Activated CD8-positive, alpha-beta T cell treated with anti-CD3 and anti-CD28 coated beads, Interleukin-2, amount 10 ng/mL, durations not matched to agents 7 days and 5 days (primary cell): Measurements from ENCODE around the gene OR6B1. TPM values are rescaled to one million over a fixed set of nuclear protein-coding genes. Genes with fewer than 3 reads are reported as not detected.
"Not testable (repeated sequence)": the region's sequence is repeated elsewhere in the genome, so short reads cannot be mapped to it uniquely, and the experiment has no call there.

Experiments used
- ATAC-seq: fragments of 150-1000 bp; cut with Tn5 transposase; one replicate; pipeline ENCODE4 v1.10.0; 2021; ENCODE audit warnings: moderate library complexity
- CTCF ChIA-PET: fragments of 350-600 bp; sonication (Branson Sonifier 250); formaldehyde crosslinking; loops from one replicate; lab custom pipeline; 2021; ENCODE audit warnings: antibody characterized with exemption; lab: Charles Lee
- POLR2A ChIA-PET: fragments of 350-600 bp; sonication (Branson Sonifier 250); formaldehyde crosslinking; loops from one replicate; lab custom pipeline; 2021; ENCODE audit warnings: antibody characterized with exemption; lab: Charles Lee
- DNase-seq: peaks from one replicate; pipeline ENCODE4 v3.0.0-alpha.2; 2020
- H3K27ac Mint-ChIP-seq: one replicate; pipeline ENCODE4 v1.8.0; 2021; ENCODE audit warnings: mild to moderate bottlenecking, mixed read lengths
- H3K27me3 Mint-ChIP-seq: one replicate; pipeline ENCODE4 v1.8.0; 2021; ENCODE audit warnings: low read depth, mixed read lengths
- H3K36me3 Mint-ChIP-seq: one replicate; pipeline ENCODE4 v1.8.0; 2021; ENCODE audit warnings: low read depth, mixed read lengths
- H3K4me1 Mint-ChIP-seq: one replicate; pipeline ENCODE4 v1.8.0; 2021; ENCODE audit warnings: low read depth, mixed read lengths
- H3K4me3 Mint-ChIP-seq: one replicate; pipeline ENCODE4 v1.8.0; 2021; ENCODE audit warnings: mild to moderate bottlenecking, mixed read lengths
- H3K9me3 Mint-ChIP-seq: one replicate; pipeline ENCODE4 v1.8.0; 2022; ENCODE audit warnings: mixed read lengths; ENCODE audit not compliant: insufficient read depth
- total RNA-seq, 2 experiments: library from RNA; stranded (reverse); gene quantifications; one replicate each; pipeline ENCODE4 v1.2.3, GENCODE V29; 2021

OR6B1 gene
- total RNA-seq, 2 experiments from 2014 or later, result not detected

- peaks cover 7% of the 10 kb centered on the region for H3K9me3 Mint-ChIP-seq
- DNase-seq (no peak), ATAC-seq (no peak)
- POLR2A ChIA-PET, result no interaction called here
- CTCF ChIA-PET, result no interaction called here
- H3K36me3 Mint-ChIP-seq, result no peaks in the 10 kb centered on the region
- no peak overlapping the region for H3K4me3 Mint-ChIP-seq
- H3K27ac Mint-ChIP-seq, result no peak overlapping the region
- peaks cover 2% of the 10 kb centered on the region for H3K27me3 Mint-ChIP-seq
- H3K4me1 Mint-ChIP-seq, result no peaks in the 10 kb centered on the region
Measured at GRCh38 chr7:144009361-144009760, 9.2 kb downstream of the OR6B1 start.

- ATAC-seq, H3K9me3 Mint-ChIP-seq, H3K4me3 Mint-ChIP-seq, DNase-seq, H3K27me3 Mint-ChIP-seq, H3K27ac Mint-ChIP-seq, CTCF ChIA-PET, POLR2A ChIA-PET, H3K36me3 Mint-ChIP-seq, H3K4me1 Mint-ChIP-seq: not testable (repeated sequence)
Measured at GRCh38 chr7:144010061-144010460, 9.9 kb downstream of the OR6B1 start.

GRCh38 chr7:144010821-144011220 is 10.7 kb downstream of the OR6B1 start:
- H3K36me3 Mint-ChIP-seq, DNase-seq, H3K4me1 Mint-ChIP-seq, H3K9me3 Mint-ChIP-seq, H3K4me3 Mint-ChIP-seq, H3K27me3 Mint-ChIP-seq, POLR2A ChIA-PET, ATAC-seq, H3K27ac Mint-ChIP-seq: not testable (repeated sequence)
- CTCF ChIA-PET, result interaction anchor here (1.4 kb wide), 1 partner anchor 274 kb away, joined by 4 read pairs; no protein-coding TSS in a partner anchor

- H3K27ac Mint-ChIP-seq, result no peak overlapping the region
- ATAC-seq (no peak), DNase-seq (no peak)
- no peak overlapping the region for H3K4me3 Mint-ChIP-seq
- H3K27me3 Mint-ChIP-seq, result peaks cover 3% of the 10 kb centered on the region
- no peaks in the 10 kb centered on the region for H3K36me3 Mint-ChIP-seq
- H3K9me3 Mint-ChIP-seq, result peaks cover 7% of the 10 kb centered on the region
- CTCF ChIA-PET, result interaction anchor here (1.4 kb wide), 1 partner anchor 275 kb away, joined by 4 read pairs; no protein-coding TSS in a partner anchor
- POLR2A ChIA-PET, result no interaction called here
- H3K4me1 Mint-ChIP-seq, result no peaks in the 10 kb centered on the region
Measured at GRCh38 chr7:144011458-144012230, 11.5 kb downstream of the OR6B1 start.

GRCh38 chr7:144018065-144018464 is 17.9 kb downstream of the OR6B1 start:
- Mint-ChIP-seq H3K4me1 (no peaks in the 10 kb centered on the region), H3K4me3 (no peak overlapping the region), H3K27ac (no peak overlapping the region), H3K36me3 (no peaks in the 10 kb centered on the region), H3K27me3 (peaks cover 7% of the 10 kb centered on the region), H3K9me3 (no peaks in the 10 kb centered on the region)
- ATAC-seq (no peak), DNase-seq (no peak)
- ChIA-PET CTCF (no interaction called here), POLR2A (no interaction called here)

- no peaks in the 10 kb centered on the region for H3K36me3 Mint-ChIP-seq
- no peak overlapping the region for H3K27ac Mint-ChIP-seq
- DNase-seq (no peak), ATAC-seq (no peak)
- H3K27me3 Mint-ChIP-seq, result peaks cover 4% of the 10 kb centered on the region
- no peaks in the 10 kb centered on the region for H3K4me1 Mint-ChIP-seq
- POLR2A ChIA-PET, result no interaction called here
- CTCF ChIA-PET, result no interaction called here
- H3K9me3 Mint-ChIP-seq, result no peaks in the 10 kb centered on the region
- no peak overlapping the region for H3K4me3 Mint-ChIP-seq
Measured at GRCh38 chr7:144019457-144019856, 19.3 kb downstream of the OR6B1 start.

- Mint-ChIP-seq H3K9me3 (no peaks in the 10 kb centered on the region), H3K4me3 (no peak overlapping the region), H3K36me3 (no peaks in the 10 kb centered on the region), H3K27ac (no peak overlapping the region), H3K4me1 (no peaks in the 10 kb centered on the region), H3K27me3 (peaks cover 4% of the 10 kb centered on the region)
- DNase-seq, result no peak
- ChIA-PET POLR2A (no interaction called here), CTCF (no interaction called here)
- no peak for ATAC-seq
Measured at GRCh38 chr7:144020340-144020739, 20.2 kb downstream of the OR6B1 start.

GRCh38 chr7:144022169-144022568 is 22.0 kb downstream of the OR6B1 start:
- ChIA-PET POLR2A (no interaction called here), CTCF (no interaction called here)
- no peak overlapping the region for H3K4me3 Mint-ChIP-seq
- peaks cover 4% of the 10 kb centered on the region for H3K27me3 Mint-ChIP-seq
- no peak overlapping the region for H3K27ac Mint-ChIP-seq
- no peak for ATAC-seq
- no peaks in the 10 kb centered on the region for H3K36me3 Mint-ChIP-seq
- H3K4me1 Mint-ChIP-seq, result no peaks in the 10 kb centered on the region
- DNase-seq, result no peak
- H3K9me3 Mint-ChIP-seq, result no peaks in the 10 kb centered on the region

GRCh38 chr7:144023171-144023827 is 23.2 kb downstream of the OR6B1 start:
- ATAC-seq (no peak), DNase-seq (no peak)
- H3K4me1 Mint-ChIP-seq, result no peaks in the 10 kb centered on the region
- H3K27me3 Mint-ChIP-seq, result peaks cover 4% of the 10 kb centered on the region
- CTCF ChIA-PET, result no interaction called here
- H3K4me3 Mint-ChIP-seq, result no peak overlapping the region
- H3K9me3 Mint-ChIP-seq, result no peaks in the 10 kb centered on the region
- no peaks in the 10 kb centered on the region for H3K36me3 Mint-ChIP-seq
- POLR2A ChIA-PET, result no interaction called here
- no peak overlapping the region for H3K27ac Mint-ChIP-seq

- no peak for DNase-seq
- ChIA-PET POLR2A (no interaction called here), CTCF (interaction anchor here (1.4 kb wide), 1 partner anchor 9 kb away, joined by 4 read pairs; no protein-coding TSS in a partner anchor)
Measured at GRCh38 chr7:144024213-144024612, 24.1 kb downstream of the OR6B1 start.

GRCh38 chr7:144026203-144026883 is 26.2 kb downstream of the OR6B1 start:
- DNase-seq, result no peak
- Mint-ChIP-seq H3K9me3 (no peaks in the 10 kb centered on the region), H3K4me1 (no peaks in the 10 kb centered on the region), H3K27me3 (peaks cover 5% of the 10 kb centered on the region), H3K4me3 (no peak overlapping the region), H3K36me3 (no peaks in the 10 kb centered on the region), H3K27ac (no peak overlapping the region)
- ChIA-PET CTCF (interaction anchor here (1.0 to 1.5 kb wide), 2 partner anchors 295 to 535 kb away, joined by 3 read pairs; no protein-coding TSS in a partner anchor), POLR2A (no interaction called here)
- ATAC-seq, result no peak

More at GRCh38 chr7:144024213-144024612, 24.1 kb downstream of the OR6B1 start:
- no peak for ATAC-seq
- no peak overlapping the region for H3K27ac Mint-ChIP-seq
- H3K4me3 Mint-ChIP-seq, result no peak overlapping the region
- peaks cover 2% of the 10 kb centered on the region for H3K27me3 Mint-ChIP-seq
- H3K9me3 Mint-ChIP-seq, result no peaks in the 10 kb centered on the region
- no peaks in the 10 kb centered on the region for H3K4me1 Mint-ChIP-seq
- no peaks in the 10 kb centered on the region for H3K36me3 Mint-ChIP-seq

- Mint-ChIP-seq H3K36me3 (no peaks in the 10 kb centered on the region), H3K9me3 (no peaks in the 10 kb centered on the region), H3K27me3 (peaks cover 5% of the 10 kb centered on the region), H3K4me1 (no peaks in the 10 kb centered on the region), H3K4me3 (no peak overlapping the region), H3K27ac (no peak overlapping the region)
- ChIA-PET POLR2A (no interaction called here), CTCF (interaction anchor here (1.0 to 1.7 kb wide), 3 partner anchors 290 to 535 kb away, joined by 3 to 4 read pairs (median 3); no protein-coding TSS in a partner anchor)
- ATAC-seq (no peak), DNase-seq (no peak)
Measured at GRCh38 chr7:144027070-144027469, 26.9 kb downstream of the OR6B1 start.
